PFSK-1 (cell line): ENCODE data around the gene TREM2.

Experiments used
- FOXP2 ChIP-seq: optimal IDR thresholded peaks from 2 replicates; pipeline ENCODE3; 2011; ENCODE audit warnings: borderline replicate concordance, control low read depth, inconsistent platforms; ENCODE audit not compliant: insufficient read depth; ENCODE audit errors: extremely low read length, extremely low read depth
- POLR2AphosphoS5 ChIP-seq: IDR thresholded peaks from 2 replicates; pipeline ENCODE4 v1.6.1; 2012; ENCODE audit warnings: low read depth, mild to moderate bottlenecking, control low read depth, low read length, moderate library complexity
- REST ChIP-seq, 2 experiments: IDR thresholded peaks; 2 replicates each; pipeline versions ENCODE4 v1.6.1 to v1.8.0; 2011 to 2012; ENCODE audit warnings: low read depth in 2 of 2, low read length in 2 of 2, control low read depth in 1 of 2, inconsistent platforms in 1 of 2, mild to moderate bottlenecking in 1 of 2, moderate library complexity in 1 of 2; ENCODE audit not compliant: insufficient read depth in 1 of 2
- SIN3A ChIP-seq: IDR thresholded peaks from 2 replicates; pipeline ENCODE4 v1.6.1; 2012; ENCODE audit warnings: mild to moderate bottlenecking, low read length, moderate library complexity, borderline replicate concordance; ENCODE audit not compliant: insufficient read depth
- TAF1 ChIP-seq: IDR thresholded peaks from 2 replicates; pipeline ENCODE4 v1.6.1; 2012; ENCODE audit warnings: low read length, control low read depth, borderline replicate concordance; ENCODE audit not compliant: insufficient read depth

The TREM2 gene

GRCh38 chr6:41157323-41157722 is 5.6 kb downstream of the TREM2 start:
- TF ChIP-seq TAF1 (no peak), REST (IDR thresholded peaks at IDR 0.05; ENCODE audit: insufficient read depth in 1 of 2, low read depth in 2 of 2, low read length in 2 of 2) (no peak)

- TF ChIP-seq REST (IDR thresholded peaks at IDR 0.05; ENCODE audit: insufficient read depth in 1 of 2, low read depth in 2 of 2, low read length in 2 of 2) (no peak), POLR2AphosphoS5 (no peak), SIN3A (no peak), FOXP2 (no peak)
These were observed 6.1 kb downstream of the TREM2 start for GRCh38 chr6:41156771-41157170.

GRCh38 chr6:41156001-41156400 is 6.9 kb downstream of the TREM2 start:
- TF ChIP-seq SIN3A (no peak), REST (IDR thresholded peaks at IDR 0.05; ENCODE audit: insufficient read depth in 1 of 2, low read depth in 2 of 2, low read length in 2 of 2) (no peak), POLR2AphosphoS5 (no peak), FOXP2 (no peak), TAF1 (no peak)

- no peak for TF ChIP-seq POLR2AphosphoS5
- TF ChIP-seq TAF1 = no peak
- no peak for TF ChIP-seq FOXP2
- TF ChIP-seq REST (IDR thresholded peaks at IDR 0.05; ENCODE audit: insufficient read depth in 1 of 2, low read depth in 2 of 2, low read length in 2 of 2) = no peak
- no peak for TF ChIP-seq SIN3A
These were observed 7.6 kb downstream of the TREM2 start for GRCh38 chr6:41155132-41155805.

- TF ChIP-seq POLR2AphosphoS5 (no peak), REST (IDR thresholded peaks at IDR 0.05; ENCODE audit: insufficient read depth in 1 of 2, low read depth in 2 of 2, low read length in 2 of 2) (no peak), TAF1 (no peak), FOXP2 (no peak), SIN3A (no peak)
These were observed 8.8 kb downstream of the TREM2 start, which contains the start of gene TREML1 for GRCh38 chr6:41153992-41154625. Gene TREML1, minus strand, starts transcription at chr6:41154347. Its CDS starts 59 bp downstream, at chr6:41154288.
